ENCODE results near the gene ASNS. TPM values are rescaled to one million over a fixed set of nuclear protein-coding genes. Genes with fewer than 3 reads are reported as not detected.

ASNS gene
- total and polyA plus RNA-seq, 10 of the 15 experiments (the other 5 are each of a cell fraction or from before 2014, with no cell fraction given): 33.1 to 105 (median 67.4) TPM

DNA sequence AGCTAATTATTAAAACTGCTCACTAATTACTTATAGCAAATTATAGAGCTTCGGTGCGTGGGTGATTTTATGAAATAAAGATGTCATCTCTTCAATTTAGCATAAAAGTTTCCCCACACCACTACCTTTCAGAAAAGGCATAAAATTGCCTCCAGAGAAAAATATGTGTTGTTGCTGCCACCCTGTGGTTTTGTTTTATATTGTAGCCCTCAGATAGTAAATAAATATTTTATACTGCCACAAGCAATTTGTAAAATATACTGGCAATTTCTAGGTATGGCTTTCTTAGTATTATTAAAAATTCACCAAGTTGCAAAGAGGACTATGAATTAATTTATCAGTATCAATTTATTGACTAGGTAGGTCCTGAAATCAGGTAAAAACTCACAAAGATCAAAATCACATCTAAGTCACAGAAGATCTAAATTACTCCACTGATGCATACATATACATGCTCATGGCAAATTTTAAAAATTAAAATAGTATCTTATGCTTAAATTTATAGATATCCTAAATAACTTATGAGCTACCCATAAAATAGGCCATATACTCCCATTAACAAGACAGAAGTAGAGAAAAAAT lies 26.5 kb downstream of the ASNS start (continued):
- TF ChIP-seq NRF1 (conservative IDR thresholded peaks at IDR 0.05; ENCODE audit: low read depth, low read length) (no peak), RELA (IDR thresholded peaks at IDR 0.05; ENCODE audit: borderline replicate concordance, partially characterized antibody) (no peak), MEF2A (IDR thresholded peaks at IDR 0.05; ENCODE audit: insufficient read depth, low read depth, low read length) (no peak), CHD1 (IDR thresholded peaks at IDR 0.05; ENCODE audit: low read depth, low read length) (no peak), STAT1 (conservative IDR thresholded peaks at IDR 0.05) (no peak), ZSCAN29 (IDR thresholded peaks at IDR 0.05) (no peak), RAD21 (IDR thresholded peaks at IDR 0.05; ENCODE audit: insufficient read depth, low read depth, low read length) (peak; percentile 51), RB1 (IDR thresholded peaks at IDR 0.05; ENCODE audit: borderline replicate concordance) (no peak), SREBF1 (IDR thresholded peaks at IDR 0.05; ENCODE audit: low read length) (no peak), IRF4 (IDR thresholded peaks at IDR 0.05; ENCODE audit: low read depth, low read length) (no peak)
- TF ChIP-seq, protein P1, sequence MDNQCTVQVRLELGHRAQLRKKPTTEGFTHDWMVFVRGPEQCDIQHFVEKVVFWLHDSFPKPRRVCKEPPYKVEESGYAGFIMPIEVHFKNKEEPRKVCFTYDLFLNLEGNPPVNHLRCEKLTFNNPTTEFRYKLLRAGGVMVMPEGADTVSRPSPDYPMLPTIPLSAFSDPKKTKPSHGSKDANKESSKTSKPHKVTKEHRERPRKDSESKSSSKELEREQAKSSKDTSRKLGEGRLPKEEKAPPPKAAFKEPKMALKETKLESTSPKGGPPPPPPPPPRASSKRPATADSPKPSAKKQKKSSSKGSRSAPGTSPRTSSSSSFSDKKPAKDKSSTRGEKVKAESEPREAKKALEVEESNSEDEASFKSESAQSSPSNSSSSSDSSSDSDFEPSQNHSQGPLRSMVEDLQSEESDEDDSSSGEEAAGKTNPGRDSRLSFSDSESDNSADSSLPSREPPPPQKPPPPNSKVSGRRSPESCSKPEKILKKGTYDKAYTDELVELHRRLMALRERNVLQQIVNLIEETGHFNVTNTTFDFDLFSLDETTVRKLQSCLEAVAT (IDR thresholded peaks at IDR 0.05): no peak
- TF ChIP-seq, protein P2, sequence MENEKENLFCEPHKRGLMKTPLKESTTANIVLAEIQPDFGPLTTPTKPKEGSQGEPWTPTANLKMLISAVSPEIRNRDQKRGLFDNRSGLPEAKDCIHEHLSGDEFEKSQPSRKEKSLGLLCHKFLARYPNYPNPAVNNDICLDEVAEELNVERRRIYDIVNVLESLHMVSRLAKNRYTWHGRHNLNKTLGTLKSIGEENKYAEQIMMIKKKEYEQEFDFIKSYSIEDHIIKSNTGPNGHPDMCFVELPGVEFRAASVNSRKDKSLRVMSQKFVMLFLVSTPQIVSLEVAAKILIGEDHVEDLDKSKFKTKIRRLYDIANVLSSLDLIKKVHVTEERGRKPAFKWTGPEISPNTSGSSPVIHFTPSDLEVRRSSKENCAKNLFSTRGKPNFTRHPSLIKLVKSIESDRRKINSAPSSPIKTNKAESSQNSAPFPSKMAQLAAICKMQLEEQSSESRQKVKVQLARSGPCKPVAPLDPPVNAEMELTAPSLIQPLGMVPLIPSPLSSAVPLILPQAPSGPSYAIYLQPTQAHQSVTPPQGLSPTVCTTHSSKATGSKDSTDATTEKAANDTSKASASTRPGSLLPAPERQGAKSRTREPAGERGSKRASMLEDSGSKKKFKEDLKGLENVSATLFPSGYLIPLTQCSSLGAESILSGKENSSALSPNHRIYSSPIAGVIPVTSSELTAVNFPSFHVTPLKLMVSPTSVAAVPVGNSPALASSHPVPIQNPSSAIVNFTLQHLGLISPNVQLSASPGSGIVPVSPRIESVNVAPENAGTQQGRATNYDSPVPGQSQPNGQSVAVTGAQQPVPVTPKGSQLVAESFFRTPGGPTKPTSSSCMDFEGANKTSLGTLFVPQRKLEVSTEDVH (IDR thresholded peaks at IDR 0.05; ENCODE audit: low read depth, partially characterized antibody): no peak

Measured in GM12878 (cell line).